HG03064 (cell line): ENCODE data around the gene PRPSAP1.
A peak's percentile ranks its signal among the peaks of the same experiment; 100 is the strongest.
"Not testable (repeated sequence)": the region's sequence is repeated elsewhere in the genome, so short reads cannot be mapped to it uniquely, and the experiment has no call there.

Source experiments
- ATAC-seq: cut with Tn5 transposase; IDR thresholded peaks from one replicate; pipeline ENCODE4 v1.9.1; 2021; ENCODE audit warnings: low read depth; ENCODE audit not compliant: unreplicated experiment

PRPSAP1 gene

DNA sequence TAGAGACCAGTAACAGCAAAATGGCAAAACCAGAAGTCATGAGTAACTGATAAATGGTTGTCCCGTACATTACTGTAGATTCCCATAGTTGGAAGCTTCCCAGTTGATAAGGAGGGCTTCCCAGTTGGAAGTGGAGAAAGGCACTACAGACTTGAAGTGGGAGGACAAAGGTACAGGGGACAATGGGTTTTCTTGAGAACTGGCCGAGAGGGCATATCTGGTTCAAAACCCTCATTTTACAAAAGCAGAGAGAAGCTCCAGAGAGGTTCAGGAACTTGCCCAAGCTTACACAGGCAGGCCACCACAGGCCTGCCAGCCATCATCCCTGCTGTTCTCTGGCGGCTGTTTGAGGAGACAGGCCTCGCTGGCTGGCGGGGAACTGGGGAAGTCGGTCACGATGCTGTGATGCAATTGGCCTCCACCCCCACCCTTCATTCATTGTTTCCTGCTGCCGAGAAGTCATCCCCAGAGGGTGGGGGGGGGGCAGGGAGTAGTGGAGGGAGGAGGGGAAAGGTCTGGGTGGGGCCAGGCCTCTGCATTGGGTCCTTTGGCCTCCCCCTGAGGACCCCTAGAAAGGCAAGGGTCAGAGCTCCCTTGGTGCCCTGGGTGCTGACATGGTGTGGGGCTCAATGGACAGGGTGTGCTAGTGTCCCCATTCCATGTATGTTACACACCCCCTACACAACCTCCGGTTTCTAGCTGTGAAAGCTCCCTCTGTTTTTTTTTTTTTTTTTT is 85.5 kb downstream of the PRPSAP1 start:
- ATAC-seq = no peak

DNA sequence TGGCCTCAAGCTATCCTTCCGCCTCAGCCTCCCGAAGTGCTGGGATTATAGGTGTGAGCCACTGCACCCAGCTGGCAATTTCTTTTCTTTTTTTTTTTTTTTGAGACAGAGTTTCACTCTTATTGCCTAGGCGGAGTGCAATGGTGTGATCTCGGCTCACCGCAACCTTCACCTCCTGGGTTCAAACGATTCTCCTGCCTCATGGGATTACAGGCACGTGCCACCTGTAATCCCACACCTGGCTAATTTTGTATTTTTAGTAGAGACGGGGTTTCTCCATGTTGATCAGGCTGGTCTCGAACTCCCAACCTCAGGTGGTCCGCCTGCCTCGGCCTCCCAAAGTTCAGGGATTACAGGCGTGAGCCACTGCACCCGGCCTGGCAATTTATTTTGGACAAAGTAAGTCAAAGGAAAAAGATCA is 86.1 kb downstream of the PRPSAP1 start:
- ATAC-seq = not testable (repeated sequence)

DNA sequence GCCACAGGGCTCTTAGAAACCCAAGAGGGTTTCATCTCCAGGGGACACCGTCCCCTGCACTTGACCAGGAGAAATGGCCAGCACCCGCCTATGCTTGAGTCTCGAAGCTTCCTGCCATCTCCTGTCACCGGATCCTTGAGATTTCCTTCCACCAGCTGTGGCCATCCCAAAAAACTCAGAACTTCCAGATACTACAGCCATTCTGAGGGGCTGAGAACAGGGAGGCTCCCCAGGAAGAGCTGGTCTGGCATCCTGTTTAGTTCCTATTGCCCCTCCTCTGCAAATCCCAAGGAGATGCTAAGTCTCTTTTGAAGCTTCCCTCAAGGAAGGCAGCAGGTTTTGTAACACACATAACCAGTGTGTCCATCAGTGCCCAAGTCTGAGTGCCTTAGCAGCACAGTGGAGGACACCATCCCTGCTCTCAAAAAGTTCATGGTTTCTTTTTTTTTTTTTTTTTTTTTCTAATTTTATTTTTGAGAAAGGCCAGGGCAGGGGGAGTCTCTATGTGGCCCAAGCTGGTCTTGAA is 86.6 kb downstream of the PRPSAP1 start:
- no peak for ATAC-seq

DNA sequence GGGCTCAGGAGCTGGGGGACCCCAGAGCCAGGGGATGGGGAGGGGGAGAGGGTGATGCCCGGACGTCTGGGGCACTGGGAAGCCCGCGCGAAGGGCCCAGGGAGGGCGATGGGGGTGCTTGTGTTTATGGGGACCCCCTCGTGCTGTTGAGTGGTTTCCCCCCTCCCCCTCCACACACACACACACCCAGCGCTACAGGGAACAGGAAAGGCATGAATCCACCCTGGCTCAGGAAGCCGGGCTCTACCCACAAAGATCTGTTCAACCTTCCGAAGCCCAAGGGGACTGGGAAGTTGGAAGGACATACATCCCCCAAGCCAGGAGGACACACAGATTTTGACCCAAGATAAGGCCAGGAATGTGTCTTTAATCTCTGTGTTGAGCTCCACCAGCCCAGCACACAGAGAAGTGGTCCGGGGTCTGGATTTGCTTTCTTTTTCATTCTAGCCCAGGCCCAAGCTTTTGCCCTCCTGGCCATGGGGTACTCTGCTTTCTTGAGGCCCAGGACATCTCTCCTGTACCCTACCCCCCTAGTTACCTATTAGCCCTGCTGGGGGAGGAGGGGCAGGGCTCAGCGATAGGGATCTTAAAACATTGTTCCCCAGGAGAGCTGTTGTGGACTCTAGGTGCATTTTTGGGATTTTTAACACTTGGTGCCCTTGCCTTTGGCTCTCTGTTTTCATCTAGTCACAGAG is 87.3 kb downstream of the PRPSAP1 start:
- no peak for ATAC-seq

DNA sequence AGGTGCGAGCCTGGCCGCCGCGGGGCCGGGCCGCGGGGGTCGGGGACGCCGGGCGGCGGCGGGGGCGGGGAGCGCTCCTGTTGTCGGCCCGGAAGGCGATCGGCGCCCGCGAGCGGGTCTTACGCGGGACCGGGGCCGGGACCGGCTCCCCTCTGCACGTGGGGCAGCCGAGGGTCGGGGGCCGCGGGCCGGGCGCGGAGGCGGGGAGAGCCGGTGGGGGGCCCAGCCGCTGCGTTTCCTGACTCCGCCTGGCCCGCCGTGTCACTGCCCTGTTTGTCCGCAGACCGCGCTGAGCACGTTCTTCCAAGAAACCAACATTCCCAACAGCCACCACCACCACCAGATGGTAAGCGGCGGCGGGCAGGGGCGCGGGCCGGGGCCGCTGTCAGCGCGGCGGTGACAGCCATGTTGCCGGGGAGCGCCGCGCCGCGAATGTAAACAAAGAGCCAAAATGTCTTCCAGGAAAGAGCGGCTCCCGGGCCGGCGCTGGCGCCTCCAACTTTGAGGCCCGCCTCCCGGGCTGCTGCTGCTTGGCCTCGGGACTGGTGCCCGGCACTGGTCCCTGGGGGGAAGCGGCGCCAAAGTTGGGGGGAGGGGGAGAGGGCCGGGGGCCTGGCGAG is 88.0 kb downstream of the PRPSAP1 start:
- no peak for ATAC-seq

DNA sequence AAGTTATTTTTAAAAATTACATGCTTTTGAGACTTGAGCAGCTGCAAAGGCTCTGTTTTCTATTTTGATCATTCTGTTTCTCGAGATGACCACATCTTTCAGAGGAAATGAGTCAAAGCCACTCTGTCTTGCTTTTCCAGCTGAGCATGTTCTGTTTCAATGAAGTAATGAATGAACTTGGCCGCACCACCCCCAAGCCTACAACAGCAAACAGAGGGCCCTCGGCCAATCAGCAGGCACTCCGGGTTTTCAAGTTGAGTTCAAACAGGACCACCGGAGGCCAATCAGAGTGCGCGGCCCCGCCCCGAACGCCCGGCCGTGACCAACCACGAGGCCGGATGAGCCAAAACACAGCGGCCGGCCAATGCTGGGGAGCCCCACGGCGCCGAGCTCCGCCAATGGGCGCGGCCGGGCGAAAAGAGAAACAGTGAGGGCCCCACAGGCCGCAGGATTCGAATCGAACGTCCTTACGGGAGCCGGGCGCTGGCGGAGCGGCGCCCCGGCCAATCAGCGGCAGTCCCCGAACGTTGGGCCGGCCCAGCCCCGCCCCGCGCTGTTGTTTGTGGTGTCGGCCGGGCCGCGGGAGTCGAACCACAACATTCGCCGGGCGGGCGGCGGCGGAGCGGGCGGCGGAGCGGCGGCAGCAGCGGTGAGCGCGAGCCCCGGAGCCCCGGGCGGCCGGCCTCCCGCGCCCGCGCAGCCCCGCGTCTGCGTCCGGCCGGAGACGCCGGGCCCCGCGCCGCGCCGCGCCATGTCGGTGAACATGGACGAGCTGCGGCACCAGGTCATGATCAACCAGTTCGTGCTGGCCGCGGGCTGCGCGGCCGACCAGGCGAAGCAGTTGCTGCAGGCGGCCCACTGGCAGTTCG is 88.7 kb downstream of the PRPSAP1 start, which contains the start of gene UBALD2:
UBALD2 (plus strand) TSS at position 594 of the 869 bp plus-strand sequence; CDS start at position 752, 158 bp downstream.
- ATAC-seq = peak; percentile 54

DNA sequence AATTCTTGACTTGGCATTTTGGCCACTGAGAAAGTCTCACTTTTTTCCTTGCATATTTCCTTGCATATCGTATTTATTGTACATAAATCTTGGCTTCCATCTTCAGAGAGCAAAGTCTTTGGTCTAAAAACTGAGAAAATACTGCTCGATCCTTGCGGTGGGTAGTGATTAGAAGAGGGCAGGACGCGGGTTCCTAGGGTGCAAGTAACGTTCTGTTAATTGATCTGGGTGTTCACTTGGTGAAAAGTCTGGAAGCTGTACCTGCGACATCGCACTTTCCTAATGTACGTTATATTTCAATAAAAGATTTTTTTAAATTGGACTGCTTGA is 89.3 kb downstream of the PRPSAP1 start:
- peak; percentile 5 for ATAC-seq

DNA sequence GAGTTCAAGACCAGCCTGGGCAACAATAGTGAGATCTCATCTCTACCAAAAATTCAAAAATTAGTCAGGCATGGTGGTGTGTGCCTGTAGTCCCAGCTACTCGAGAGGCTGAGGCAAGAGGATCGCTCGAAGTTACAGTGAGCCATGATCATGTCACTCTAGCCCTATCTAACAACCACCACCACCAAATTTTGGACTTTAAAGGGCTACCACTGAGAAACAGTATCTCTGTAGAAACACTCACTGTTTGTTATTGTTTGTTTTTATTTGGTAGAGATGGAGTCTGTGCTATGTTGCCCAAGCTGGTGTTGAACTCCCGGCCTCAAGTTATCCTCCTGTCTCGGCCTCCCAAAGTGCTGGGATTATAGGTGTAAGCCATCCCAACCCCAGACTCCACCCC is 89.8 kb downstream of the PRPSAP1 start:
- ATAC-seq = no peak

DNA sequence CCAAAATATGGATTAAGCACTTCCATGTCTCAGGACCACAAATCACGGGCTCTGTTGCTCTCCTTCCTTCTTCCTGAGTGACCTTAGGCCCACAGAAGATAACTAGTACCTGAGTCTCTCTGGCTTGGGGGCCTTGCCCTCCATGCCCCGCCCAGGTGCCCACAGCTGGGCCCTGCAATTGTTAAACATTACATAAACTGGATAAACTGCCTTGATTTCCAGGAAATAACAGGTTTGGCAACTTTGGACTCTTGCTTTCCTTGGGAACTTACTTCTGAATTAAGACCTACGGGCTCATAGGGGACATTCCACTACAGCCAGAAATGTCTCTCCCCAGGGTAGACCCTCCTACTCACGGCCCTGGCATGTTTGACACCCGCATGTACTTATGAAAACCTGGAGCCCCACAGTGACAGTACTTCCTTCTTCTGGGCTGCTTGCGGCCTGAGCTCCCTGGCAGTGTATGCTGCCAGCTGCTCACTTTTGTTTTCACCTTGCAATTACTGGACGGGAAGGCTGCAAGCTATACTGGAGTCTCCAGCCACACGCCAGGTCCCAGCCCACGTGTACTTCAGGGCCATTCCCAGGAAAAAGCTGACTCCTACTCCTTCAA is 90.9 kb downstream of the PRPSAP1 start:
- ATAC-seq = no peak

DNA sequence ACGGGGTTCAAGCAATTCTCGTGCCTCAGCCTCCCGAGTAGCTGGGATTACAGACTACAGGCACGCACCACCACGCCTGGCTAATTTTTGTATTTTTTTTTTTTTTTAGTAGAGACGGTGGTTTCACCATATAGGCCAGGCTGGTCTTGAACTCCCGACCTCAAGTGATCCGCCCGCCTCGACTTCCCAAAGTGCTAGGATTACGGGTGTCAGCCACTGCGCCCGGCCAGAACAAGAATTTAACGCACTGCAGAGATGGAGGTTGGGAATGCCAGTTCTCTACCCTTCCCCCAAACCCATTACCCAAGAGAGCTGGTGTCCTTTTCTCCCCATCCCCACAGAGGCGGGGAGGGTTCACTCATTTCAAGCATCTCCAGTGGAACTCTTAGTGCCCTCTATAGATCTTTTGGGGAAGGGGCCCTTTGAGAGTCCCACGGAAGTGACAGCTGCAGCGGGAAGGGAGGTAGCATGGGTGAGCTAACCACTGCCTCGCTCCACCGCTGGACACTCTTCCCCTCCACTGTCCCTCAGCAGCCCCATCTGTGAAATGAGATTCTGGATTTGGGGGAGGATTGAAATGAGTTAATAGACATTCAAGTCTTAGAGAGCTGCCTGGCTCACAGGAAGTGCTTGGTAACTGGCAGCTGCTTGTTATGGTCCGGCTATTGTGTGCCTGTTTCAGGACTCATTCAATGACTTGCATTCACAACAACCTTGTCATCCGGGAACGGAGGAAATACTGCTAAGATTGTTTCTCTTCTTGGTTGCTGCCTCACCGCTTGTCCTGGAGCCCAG is 92.1 kb downstream of the PRPSAP1 start:
- ATAC-seq = no peak

DNA sequence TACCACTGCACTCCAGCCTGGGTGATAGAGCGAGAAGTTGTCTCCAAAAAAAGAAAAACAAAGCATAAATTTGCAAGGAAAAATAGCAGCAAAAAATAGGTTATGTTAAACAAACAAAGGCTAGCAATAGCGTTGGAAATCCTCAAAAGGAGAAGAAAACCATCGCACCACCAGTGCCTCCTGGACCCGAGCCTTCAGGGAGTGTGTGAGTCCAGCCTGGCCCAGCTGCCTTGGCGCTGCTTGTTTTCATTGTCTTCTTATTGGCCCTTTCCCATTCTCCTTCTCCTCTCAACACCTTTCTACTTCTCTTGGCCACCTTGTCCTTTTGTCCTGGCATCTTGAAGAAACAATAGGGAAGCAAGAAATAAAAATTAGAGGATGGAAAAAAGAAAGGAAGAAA is 93.0 kb downstream of the PRPSAP1 start:
- ATAC-seq = no peak

DNA sequence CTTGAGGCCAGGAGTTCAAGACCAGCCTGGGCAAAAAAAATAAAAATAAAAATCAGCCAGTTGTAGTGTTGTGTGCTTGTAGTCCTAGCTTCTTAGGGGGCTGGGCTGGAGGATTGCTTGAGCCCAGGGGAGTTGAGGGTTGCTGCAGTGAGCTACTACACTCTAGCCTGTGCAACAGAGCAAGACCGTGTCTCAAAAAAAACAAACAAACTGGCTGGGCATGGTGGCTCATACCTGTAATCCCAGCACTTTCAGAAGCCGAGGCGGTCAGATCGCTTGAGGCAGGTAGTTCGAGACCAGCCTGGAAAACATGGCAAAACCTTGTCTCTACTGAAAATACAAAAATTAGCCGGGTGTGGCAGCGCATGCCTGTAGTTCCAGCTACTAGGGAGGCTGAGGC is 93.5 kb downstream of the PRPSAP1 start:
- ATAC-seq = no peak
